ENCODE results near the gene TMEFF1. TPM values are rescaled to one million over a fixed set of nuclear protein-coding genes. Genes with fewer than 3 reads are reported as not detected.
"Not testable (repeated sequence)": the region's sequence is repeated elsewhere in the genome, so short reads cannot be mapped to it uniquely, and the experiment has no call there.

The TMEFF1 gene
- total RNA-seq, 4 donors from 2014 or later = 0.10 to 1.1 (median 0.81) TPM; not detected in 1

GRCh38 chr9:100498592-100498991 is 25.6 kb downstream of the TMEFF1 start:
- no peak overlapping the region for H3K4me3 ChIP-seq
- no peaks in the 10 kb centered on the region for H3K36me3 ChIP-seq
- H3K27me3 ChIP-seq = no peaks in the 10 kb centered on the region
- H3K4me1 ChIP-seq = no peaks in the 10 kb centered on the region
- H3K9me3 ChIP-seq = no peaks in the 10 kb centered on the region
- TF ChIP-seq, protein P1, sequence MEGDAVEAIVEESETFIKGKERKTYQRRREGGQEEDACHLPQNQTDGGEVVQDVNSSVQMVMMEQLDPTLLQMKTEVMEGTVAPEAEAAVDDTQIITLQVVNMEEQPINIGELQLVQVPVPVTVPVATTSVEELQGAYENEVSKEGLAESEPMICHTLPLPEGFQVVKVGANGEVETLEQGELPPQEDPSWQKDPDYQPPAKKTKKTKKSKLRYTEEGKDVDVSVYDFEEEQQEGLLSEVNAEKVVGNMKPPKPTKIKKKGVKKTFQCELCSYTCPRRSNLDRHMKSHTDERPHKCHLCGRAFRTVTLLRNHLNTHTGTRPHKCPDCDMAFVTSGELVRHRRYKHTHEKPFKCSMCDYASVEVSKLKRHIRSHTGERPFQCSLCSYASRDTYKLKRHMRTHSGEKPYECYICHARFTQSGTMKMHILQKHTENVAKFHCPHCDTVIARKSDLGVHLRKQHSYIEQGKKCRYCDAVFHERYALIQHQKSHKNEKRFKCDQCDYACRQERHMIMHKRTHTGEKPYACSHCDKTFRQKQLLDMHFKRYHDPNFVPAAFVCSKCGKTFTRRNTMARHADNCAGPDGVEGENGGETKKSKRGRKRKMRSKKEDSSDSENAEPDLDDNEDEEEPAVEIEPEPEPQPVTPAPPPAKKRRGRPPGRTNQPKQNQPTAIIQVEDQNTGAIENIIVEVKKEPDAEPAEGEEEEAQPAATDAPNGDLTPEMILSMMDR (IDR thresholded peaks at IDR 0.05) = no peak
- TF ChIP-seq POLR2A (IDR thresholded peaks at IDR 0.05) (no peak), EP300 (IDR thresholded peaks at IDR 0.05) (no peak), POLR2AphosphoS5 (IDR thresholded peaks at IDR 0.05) (no peak)
- no peak overlapping the region for H3K27ac ChIP-seq
- WGBS, 2 donors (ENCODE audit: low coverage in 1 of 2) = 62 to 87% methylated on average over 5 of the region's 5 CpGs
- no peak for ATAC-seq

GRCh38 chr9:100499460-100499859 is 26.5 kb downstream of the TMEFF1 start:
- no peaks in the 10 kb centered on the region for H3K4me1 ChIP-seq
- no peaks in the 10 kb centered on the region for H3K9me3 ChIP-seq
- H3K4me3 ChIP-seq = no peak overlapping the region
- H3K27ac ChIP-seq = no peak overlapping the region
- H3K27me3 ChIP-seq = no peaks in the 10 kb centered on the region
- TF ChIP-seq POLR2A (IDR thresholded peaks at IDR 0.05) (no peak), POLR2AphosphoS5 (IDR thresholded peaks at IDR 0.05) (no peak), EP300 (IDR thresholded peaks at IDR 0.05) (no peak)
- TF ChIP-seq, protein P1 (IDR thresholded peaks at IDR 0.05) = no peak
- ATAC-seq = no peak
- no peaks in the 10 kb centered on the region for H3K36me3 ChIP-seq
- WGBS, 2 donors (ENCODE audit: low coverage in 1 of 2) = 80 to 94% methylated on average over 4 of the region's 4 CpGs

GRCh38 chr9:100499866-100500265 is 26.9 kb downstream of the TMEFF1 start:
- Histone ChIP-seq H3K4me3 (no peak overlapping the region), H3K4me1 (no peaks in the 10 kb centered on the region), H3K36me3 (no peaks in the 10 kb centered on the region), H3K9me3 (no peaks in the 10 kb centered on the region), H3K27me3 (no peaks in the 10 kb centered on the region), H3K27ac (no peak overlapping the region)
- 94 to 100% methylated on average over 1 to 2 of the region's 2 CpGs for WGBS, 2 donors (ENCODE audit: low coverage in 1 of 2)
- no peak for ATAC-seq
- TF ChIP-seq, protein P1 (IDR thresholded peaks at IDR 0.05) = no peak
- TF ChIP-seq EP300 (IDR thresholded peaks at IDR 0.05) (no peak), POLR2AphosphoS5 (IDR thresholded peaks at IDR 0.05) (no peak), POLR2A (IDR thresholded peaks at IDR 0.05) (no peak)

DNA sequence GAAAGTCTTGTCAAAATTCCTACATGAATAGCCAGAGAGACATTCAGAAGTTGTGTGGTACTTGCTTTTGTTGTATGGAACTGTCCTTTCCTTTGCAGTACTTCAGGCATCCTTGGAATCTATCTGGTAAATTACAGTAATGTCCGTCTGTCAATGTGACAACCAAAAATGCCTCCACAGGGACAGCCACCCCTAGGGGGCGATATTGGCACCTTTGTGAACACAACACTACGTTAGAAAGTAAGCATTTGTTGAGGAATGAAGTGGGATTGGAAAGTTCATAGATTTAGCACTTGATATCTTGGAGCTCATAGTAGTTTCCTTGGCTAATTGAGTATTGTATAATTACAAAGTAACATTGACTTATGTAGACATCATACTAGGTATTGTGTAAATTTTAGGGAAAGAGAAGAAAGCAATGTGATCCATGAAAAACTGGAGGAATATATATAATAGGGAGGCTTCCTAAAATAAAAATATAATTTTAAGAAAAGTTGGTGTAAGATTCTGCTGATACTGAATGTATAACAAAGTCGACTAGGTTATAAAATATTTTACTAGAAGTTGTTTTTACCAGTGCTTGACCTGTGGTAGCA is 32.7 kb downstream of the TMEFF1 start:
- WGBS, 2 donors (ENCODE audit: low coverage in 1 of 2) = 59 to 80% methylated on average over 2 to 4 of the region's 4 CpGs
- Histone ChIP-seq H3K4me3 (no peak overlapping the region), H3K27me3 (no peaks in the 10 kb centered on the region), H3K27ac (no peak overlapping the region), H3K4me1 (no peaks in the 10 kb centered on the region), H3K9me3 (no peaks in the 10 kb centered on the region), H3K36me3 (no peaks in the 10 kb centered on the region)
- TF ChIP-seq EP300 (IDR thresholded peaks at IDR 0.05) (no peak), POLR2A (IDR thresholded peaks at IDR 0.05) (no peak)
- TF ChIP-seq, protein P1 (IDR thresholded peaks at IDR 0.05) = peak in 1 of 4 experiments; percentile 43
- no peak for ATAC-seq

GRCh38 chr9:100507350-100507749 is 34.4 kb downstream of the TMEFF1 start:
- not testable (repeated sequence) for H3K9me3 ChIP-seq, H3K27ac ChIP-seq, H3K4me3 ChIP-seq, ATAC-seq, H3K27me3 ChIP-seq, H3K36me3 ChIP-seq, H3K4me1 ChIP-seq

Measured in gastroesophageal sphincter (tissue), 4 donors.